ENCODE results near the gene AGAP1. TPM values are rescaled to one million over a fixed set of nuclear protein-coding genes. Genes with fewer than 3 reads are reported as not detected.

The AGAP1 gene
- polyA plus RNA-seq, 1 experiment: 12.4 TPM

- TF ChIP-seq, protein P1, sequence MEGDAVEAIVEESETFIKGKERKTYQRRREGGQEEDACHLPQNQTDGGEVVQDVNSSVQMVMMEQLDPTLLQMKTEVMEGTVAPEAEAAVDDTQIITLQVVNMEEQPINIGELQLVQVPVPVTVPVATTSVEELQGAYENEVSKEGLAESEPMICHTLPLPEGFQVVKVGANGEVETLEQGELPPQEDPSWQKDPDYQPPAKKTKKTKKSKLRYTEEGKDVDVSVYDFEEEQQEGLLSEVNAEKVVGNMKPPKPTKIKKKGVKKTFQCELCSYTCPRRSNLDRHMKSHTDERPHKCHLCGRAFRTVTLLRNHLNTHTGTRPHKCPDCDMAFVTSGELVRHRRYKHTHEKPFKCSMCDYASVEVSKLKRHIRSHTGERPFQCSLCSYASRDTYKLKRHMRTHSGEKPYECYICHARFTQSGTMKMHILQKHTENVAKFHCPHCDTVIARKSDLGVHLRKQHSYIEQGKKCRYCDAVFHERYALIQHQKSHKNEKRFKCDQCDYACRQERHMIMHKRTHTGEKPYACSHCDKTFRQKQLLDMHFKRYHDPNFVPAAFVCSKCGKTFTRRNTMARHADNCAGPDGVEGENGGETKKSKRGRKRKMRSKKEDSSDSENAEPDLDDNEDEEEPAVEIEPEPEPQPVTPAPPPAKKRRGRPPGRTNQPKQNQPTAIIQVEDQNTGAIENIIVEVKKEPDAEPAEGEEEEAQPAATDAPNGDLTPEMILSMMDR (IDR thresholded peaks at IDR 0.05; ENCODE audit: low read depth, low read length): no peak
- Histone ChIP-seq H3K9me3 (ENCODE audit: control insufficient read depth, insufficient read depth, low read length) (no peaks in the 10 kb centered on the region), H3K4me3 (ENCODE audit: low read depth, low read length) (no peak overlapping the region), H3K27me3 (ENCODE audit: control insufficient read depth, insufficient read depth, low read length) (no peaks in the 10 kb centered on the region), H3K27ac (ENCODE audit: low read depth, low read length) (no peak overlapping the region)
- ChIA-PET POLR2A (interaction anchor here (0.6 kb wide), 1 partner anchor 205 kb away, joined by 3 read pairs; no protein-coding TSS in a partner anchor), CTCF (interaction anchor here (1.4 to 2.5 kb wide), 2 partner anchors 83 to 84 kb away, joined by 10 to 22 read pairs; no protein-coding TSS in a partner anchor)
- no peak for DNase-seq (ENCODE audit: low read depth, low spot score)
Observed at GRCh38 chr2:235677937-235678336, 184.1 kb downstream of the AGAP1 start.

DNA sequence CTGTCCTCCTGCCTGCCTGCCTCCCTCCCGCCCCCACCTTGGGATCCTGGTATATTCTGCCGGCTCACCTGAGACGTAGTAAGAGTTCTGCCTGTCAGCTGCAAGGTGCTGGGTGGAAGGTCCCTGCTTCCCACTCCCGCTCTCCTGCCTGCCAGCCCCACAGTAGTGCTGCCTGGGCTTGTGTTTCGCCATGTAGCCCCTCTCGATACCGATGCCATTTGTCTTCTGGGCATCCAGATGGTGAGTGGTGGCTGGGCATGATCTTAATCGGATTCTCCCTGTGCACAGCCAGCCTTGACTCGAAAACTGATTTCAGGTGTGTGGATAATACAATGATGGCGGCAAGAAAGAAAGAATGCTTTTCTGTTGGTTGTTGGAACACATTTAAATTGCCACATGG, 184.9 kb downstream of the AGAP1 start:
- CTCF ChIA-PET: interaction anchor here (2.5 kb wide), 1 partner anchor 68 kb away, joined by 10 read pairs; no protein-coding TSS in a partner anchor
- no peak overlapping the region for H3K27ac ChIP-seq (ENCODE audit: low read depth, low read length)
- TF ChIP-seq, protein P1 (IDR thresholded peaks at IDR 0.05; ENCODE audit: low read depth, low read length): no peak
- DNase-seq (ENCODE audit: low read depth, low spot score): no peak
- no peaks in the 10 kb centered on the region for H3K9me3 ChIP-seq (ENCODE audit: control insufficient read depth, insufficient read depth, low read length)
- H3K4me3 ChIP-seq (ENCODE audit: low read depth, low read length): no peak overlapping the region
- POLR2A ChIA-PET: no interaction called here
- H3K27me3 ChIP-seq (ENCODE audit: control insufficient read depth, insufficient read depth, low read length): no peaks in the 10 kb centered on the region

- no peak for DNase-seq (ENCODE audit: low read depth, low spot score)
- H3K9me3 ChIP-seq (ENCODE audit: control insufficient read depth, insufficient read depth, low read length): no peaks in the 10 kb centered on the region
- ChIA-PET CTCF (interaction anchor here (1.0 to 2.5 kb wide), 3 partner anchors 67 to 86 kb away, joined by 3 to 10 read pairs (median 3); no protein-coding TSS in a partner anchor), POLR2A (no interaction called here)
- TF ChIP-seq, protein P1 (IDR thresholded peaks at IDR 0.05; ENCODE audit: low read depth, low read length): no peak
- H3K27ac ChIP-seq (ENCODE audit: low read depth, low read length): no peak overlapping the region
- H3K4me3 ChIP-seq (ENCODE audit: low read depth, low read length): no peak overlapping the region
- H3K27me3 ChIP-seq (ENCODE audit: control insufficient read depth, insufficient read depth, low read length): no peaks in the 10 kb centered on the region
Observed at GRCh38 chr2:235679471-235679870, 185.6 kb downstream of the AGAP1 start.

DNA sequence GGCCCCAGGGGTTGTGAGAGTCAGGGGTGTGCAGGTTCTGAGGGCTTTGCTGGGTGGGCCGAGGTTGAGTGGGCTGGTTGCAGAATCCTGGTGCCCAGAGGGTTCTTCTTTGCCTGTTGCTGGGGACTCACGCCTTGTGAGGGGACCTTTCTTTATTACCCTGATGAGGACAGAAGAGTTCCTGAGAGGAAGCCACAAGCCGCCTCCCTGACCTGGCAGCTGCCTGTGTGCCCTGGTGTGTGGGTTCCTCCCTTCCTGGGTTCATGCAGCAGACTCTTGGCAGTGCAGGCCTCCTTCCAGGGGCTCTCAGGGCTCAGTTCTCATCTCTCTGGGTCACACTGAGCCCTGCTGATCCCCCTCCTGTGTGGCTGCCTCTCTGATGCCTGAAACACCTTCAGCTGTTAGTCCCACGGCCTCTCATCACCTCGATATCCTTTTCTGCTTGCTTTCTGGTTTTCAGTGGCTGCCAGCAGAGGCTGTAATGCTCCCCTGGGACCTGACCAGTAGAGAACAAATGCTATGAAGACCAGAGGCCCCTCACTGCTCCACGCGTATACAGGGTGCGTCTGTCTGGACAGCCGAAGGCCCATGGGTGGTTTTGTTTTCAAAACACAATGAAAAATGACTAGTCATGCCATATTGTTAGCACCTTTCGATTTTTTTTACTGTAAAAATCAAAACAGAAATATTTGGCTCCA, 191.3 kb downstream of the AGAP1 start:
- H3K9me3 ChIP-seq (ENCODE audit: control insufficient read depth, insufficient read depth, low read length): no peaks in the 10 kb centered on the region
- CTCF ChIA-PET: interaction anchor here (2.0 kb wide), 1 partner anchor 61 kb away, joined by 4 read pairs; no protein-coding TSS in a partner anchor
- no peak overlapping the region for H3K27ac ChIP-seq (ENCODE audit: low read depth, low read length)
- H3K27me3 ChIP-seq (ENCODE audit: control insufficient read depth, insufficient read depth, low read length): no peaks in the 10 kb centered on the region
- DNase-seq (ENCODE audit: low read depth, low spot score): no peak
- TF ChIP-seq, protein P1 (IDR thresholded peaks at IDR 0.05; ENCODE audit: low read depth, low read length): no peak
- POLR2A ChIA-PET: no interaction called here
- H3K4me3 ChIP-seq (ENCODE audit: low read depth, low read length): no peak overlapping the region

Measured in AG04450 (cell line).